Renal cortex interstitium (tissue), 11 donors: ENCODE results near the gene S100A7. TPM values are rescaled to one million over a fixed set of nuclear protein-coding genes. Genes with fewer than 3 reads are reported as not detected.
"Not testable (repeated sequence)": the region's sequence is repeated elsewhere in the genome, so short reads cannot be mapped to it uniquely, and the experiment has no call there.

Source experiments
- DNase-seq, 11 donors: peaks; one replicate each; pipeline ENCODE4 v3.0.0-alpha.2; 2013; ENCODE audit warnings: low read depth in 9 of 11, low spot score in 4 of 11; ENCODE audit errors: extremely low read depth in 1 of 11
- polyA plus RNA-seq, 3 donors: library from polyadenylated mRNA; unstranded; fragments of 120-200 nt; gene quantifications; one replicate each; pipeline ENCODE4 v1.2.1, GENCODE V29; 2013; ENCODE audit not compliant: insufficient read length in 3 of 3

S100A7 gene
- polyA plus RNA-seq, 3 donors, result 0.56 to 0.65 (median 0.61) TPM

DNA sequence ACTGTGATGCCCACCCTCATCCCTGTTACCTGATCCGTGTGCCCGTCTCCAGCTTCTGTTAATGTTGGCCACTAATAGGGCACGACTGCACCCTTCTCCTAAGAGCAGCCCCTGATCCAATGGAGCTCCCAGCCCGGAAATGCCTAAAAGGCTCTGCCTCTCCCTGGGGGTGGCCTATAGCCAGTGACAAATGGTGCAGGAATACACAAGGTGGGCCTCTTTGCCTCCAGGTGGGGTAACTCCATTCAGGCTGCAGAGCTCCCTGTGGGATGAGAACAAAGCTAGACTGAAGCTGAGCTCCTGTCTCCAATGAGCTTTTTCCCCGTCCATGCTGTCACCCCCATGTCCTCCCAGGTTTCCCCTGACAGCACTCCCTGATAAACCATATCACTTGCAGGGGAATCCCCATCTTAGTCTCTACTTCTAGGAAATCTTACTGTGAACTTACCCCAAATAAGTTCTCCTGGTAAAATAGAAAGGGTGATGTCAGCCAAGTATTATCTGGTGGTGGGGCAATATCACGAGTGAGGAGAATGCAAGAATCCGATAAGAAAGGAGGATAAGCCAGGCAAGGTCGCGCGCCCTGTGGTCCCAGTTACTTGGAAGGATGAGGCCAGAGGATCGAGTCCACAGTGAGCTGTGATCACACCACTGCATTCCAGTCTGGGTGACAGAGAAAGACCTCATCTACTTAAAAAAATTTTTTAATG is 25.6 kb downstream of the S100A7 start:
- no peak for DNase-seq

- no peak for DNase-seq
Observed at GRCh38 chr1:153432874-153433681, 27.4 kb downstream of the S100A7 start.

- no peak for DNase-seq
Observed at GRCh38 chr1:153431928-153432327, 28.5 kb downstream of the S100A7 start.

DNA sequence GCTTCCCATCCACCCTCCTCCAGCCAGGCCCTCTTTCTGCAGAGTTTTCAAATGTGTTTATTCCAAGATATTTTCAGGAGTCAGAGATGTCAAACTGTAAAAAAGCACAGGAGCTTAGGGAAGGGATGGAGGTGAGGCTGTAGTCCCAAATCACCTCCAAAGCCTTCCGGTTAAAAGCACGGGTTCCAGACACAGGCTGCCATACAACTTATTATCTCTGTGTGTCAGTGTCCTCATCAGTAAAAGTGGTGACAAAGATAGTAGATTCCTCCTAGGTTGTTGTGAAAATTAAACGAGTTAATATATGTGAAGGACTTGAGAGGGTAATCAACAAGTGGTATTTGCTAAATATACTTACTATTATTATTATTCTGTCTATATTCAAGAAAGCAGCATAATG is 29.0 kb downstream of the S100A7 start:
- DNase-seq, result no peak

DNA sequence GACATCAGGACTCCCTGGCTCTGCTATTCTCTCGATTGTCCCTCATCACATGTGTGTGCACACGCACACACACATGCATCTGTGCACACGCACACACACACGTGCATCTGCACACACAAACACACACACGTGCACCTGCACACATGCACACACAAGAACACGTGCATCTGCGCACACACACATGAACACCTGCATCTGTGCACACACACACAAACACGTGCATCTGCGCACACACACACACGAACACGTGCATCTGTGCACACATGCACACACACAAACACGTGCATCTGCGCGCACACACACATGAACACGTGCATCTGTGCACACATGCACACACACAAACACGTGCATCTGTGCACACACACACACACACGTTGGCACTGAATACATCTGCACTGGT is 29.4 kb downstream of the S100A7 start:
- no peak for DNase-seq

GRCh38 chr1:153430561-153430960 is 29.9 kb downstream of the S100A7 start:
- DNase-seq, result no peak

DNA sequence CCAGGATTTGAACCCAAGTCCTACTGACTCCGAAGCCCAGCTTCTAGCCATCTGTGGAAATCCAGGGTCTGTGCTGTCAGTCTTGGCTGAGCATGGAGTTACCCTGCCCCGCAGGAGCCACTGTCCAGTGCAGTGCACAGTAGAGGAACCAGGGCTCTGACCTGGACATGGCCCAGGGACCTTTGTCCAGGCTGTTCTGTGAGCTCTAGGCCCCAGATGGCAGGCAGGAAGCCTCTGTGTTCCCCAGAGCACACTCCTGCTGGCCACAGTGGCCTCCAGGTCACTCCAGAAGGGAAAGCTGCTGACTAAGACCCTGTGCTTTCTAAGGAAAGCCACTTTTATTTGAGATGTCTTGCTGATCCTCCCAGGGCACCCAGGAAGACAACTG is 30.3 kb downstream of the S100A7 start:
- no peak for DNase-seq

DNA sequence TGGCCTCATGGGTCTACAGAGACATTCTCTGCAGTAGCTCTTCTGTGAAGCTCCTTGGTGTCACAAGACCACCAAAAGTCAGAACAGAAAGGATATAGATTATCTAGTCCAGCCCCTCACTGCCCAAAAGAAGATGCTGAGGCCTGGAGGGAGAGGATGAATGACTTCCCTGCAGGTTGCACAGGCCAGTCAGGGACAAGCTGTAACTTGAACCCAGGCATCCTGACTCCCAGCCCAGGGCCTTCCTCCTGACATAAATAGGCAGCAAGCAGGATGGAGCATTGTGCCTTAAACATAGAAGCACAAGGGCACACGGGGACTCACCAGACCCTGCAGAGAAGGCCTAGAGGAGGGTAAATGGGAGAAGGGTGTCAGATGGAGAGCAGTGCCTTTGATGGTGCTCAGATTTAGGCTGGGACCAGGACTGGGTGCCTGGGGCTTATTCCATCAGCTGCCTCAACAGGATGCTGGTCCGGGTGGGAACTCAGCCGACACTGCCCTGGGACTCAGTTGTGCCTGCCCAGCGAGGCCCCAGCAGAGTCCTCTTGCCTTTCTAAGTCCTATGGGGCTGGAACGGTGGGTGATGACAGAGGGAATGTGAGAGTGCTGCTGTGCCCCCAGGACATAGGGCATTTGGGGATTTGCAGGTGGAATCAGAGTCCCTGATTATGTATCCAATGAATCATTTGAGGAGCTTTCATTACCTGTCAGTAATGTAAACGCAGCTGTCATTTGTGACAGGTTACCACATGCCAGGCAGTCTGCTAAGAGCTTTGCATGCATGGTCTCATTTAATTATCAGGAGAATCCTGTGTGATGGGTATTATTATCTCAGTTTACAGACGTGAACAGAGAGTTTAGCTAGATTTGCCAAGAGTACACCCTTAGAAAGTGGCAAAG is 30.9 kb downstream of the S100A7 start:
- no peak for DNase-seq

DNA sequence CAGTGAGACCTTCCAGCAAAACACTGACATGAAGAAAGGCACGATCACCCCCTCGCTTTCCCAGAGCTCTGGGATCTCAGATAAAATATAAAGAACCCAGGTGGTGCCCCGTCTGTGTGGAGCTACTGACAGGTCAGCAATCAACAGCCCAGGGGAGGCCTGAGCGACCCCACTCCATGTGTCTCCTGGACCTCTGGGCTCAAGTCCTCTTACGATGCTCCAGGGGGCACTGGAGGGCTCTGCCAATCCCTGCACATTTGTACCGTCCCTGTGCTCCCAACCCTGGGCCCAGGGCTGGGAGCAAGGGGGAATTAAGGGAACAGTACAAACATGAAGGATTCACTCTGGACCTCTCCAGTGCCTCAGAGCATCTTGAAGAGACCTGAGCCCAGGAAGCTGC is 31.7 kb downstream of the S100A7 start:
- DNase-seq, result no peak

DNA sequence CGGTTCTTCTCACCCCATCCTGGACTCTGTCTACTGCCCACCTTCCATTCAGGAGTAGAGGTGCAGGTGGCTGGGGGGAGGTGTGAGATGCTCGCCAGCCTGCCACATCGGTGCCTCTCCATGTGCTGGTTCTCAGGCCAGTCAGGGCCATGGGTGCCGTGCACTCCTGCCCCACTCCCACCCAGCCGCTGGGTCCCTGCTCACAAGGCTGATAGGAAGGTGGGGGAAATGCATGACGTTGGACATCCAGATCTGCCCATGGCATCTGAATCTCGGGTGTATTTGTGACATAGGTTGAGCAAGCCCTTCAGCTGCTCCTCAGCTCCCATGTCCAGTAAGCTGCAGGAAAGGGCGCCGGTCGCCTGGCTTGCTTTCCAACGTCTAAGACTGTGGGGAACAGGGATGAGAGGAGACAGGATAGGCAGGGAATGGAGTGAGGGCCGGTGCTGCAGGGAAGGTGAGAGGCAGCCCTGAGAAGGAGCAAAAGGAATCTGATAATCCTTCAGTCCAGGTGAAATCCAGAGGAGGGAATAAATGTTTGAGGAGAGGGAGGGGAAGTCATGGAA is 32.3 kb downstream of the S100A7 start:
- no peak for DNase-seq

GRCh38 chr1:153426809-153427208 is 33.6 kb downstream of the S100A7 start:
- no peak for DNase-seq

- peak; percentile 56 to 85 (median 73) for DNase-seq
Observed at GRCh38 chr1:153422450-153423068, 37.9 kb downstream of the S100A7 start.

GRCh38 chr1:153420306-153420705 is 40.1 kb downstream of the S100A7 start:
- DNase-seq, result no peak

GRCh38 chr1:153419436-153419793 is 41.0 kb downstream of the S100A7 start:
- DNase-seq, result not testable (repeated sequence)

GRCh38 chr1:153418758-153419435 is 41.6 kb downstream of the S100A7 start:
- DNase-seq, result not testable (repeated sequence)

DNA sequence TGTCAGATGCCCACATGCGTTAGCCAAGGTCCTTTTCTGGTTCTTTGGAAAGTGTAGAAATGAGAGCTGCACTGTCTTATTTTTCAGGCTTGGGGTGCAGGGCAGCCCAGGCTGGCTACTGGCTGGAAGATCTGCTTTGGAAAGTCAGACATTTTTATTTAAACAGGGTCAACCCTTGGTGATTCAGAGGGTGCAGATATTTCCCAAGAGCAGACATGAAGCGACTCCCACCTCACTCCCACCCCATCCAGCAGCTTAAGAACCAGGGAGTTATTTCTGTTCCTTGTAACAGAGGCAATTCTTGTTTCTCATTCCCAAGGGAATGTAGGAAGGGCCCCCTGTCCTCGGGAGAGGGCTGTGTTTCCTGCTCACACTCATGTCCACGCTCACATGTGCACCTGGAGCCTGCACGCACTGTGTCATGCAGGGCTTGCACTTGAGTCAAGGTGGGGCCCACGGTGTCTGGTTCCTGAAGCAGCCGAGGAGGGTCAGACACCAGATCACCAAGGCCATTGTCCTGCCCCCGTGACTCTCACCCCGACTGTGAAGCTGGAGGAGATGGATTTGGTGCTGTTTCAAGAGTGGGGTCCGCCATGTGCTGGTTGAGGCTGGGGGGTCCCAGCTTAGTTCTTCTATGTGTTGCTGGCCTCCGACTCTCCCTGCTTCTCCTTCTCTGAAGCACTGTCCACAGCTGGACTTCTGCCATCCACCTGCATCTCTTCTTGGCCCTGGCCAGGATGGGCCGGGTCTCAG is 43.1 kb downstream of the S100A7 start:
- no peak for DNase-seq

DNA sequence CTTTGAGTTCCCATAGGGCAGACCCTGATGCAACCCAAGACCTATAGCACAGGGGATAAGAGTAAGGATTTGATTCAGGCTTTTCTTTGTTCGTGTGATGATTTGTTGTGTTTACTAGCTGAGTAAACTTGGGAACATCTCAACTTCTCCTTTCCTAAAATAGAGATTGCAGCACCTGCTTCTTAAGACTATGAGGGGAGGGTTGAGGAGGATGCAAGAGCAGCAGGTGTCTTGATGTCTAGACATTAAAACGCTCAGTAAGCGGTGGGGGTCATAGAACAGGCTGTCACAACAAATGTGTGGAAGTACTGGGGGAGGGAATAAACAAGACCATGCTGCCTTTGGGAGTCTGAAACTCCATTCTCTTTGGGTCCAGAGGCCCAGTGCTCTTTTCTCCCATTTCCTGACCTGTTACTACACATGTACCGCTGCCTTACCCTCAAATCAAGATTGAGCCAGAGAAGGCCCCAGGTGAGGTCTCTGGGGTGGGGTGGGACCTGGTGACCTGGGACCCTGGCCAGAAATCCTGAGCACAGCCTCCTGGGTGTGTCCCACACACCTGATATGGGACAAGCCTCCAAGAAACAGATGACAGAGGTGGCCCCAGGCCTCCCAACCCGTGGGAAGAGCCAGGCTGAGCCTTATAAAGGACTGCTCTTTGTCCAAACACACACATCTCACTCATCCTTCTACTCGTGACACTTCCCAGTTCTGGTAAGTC is 44.4 kb downstream of the S100A7 start, which contains the start of gene S100A7A:
TSS of gene S100A7A (plus strand) at position 671 of the 721 bp plus-strand sequence. CDS start 1,563 bp downstream, outside the sequence.
- no peak for DNase-seq
